Thyroid gland (tissue), 4 donors: Measurements from ENCODE around the gene LARGE1.

Source experiments
- CTCF ChIP-seq, 6 experiments: fragments of 200-600 bp in 3 of 6; fragments of 450-650 bp in 3 of 6; sonication (generic) in 3 of 6; IDR thresholded peaks; one replicate each; pipeline ENCODE4 v1.5.1; 2016 to 2019; ENCODE audit warnings: antibody characterized with exemption in 6 of 6, mild to moderate bottlenecking in 2 of 6, inconsistent platforms in 1 of 6, moderate library complexity in 1 of 6
- POLR2A ChIP-seq, 2 donors: fragments of 450-650 bp; IDR thresholded peaks; one replicate each; pipeline ENCODE4 v1.6.1; 2017; ENCODE audit warnings: antibody characterized with exemption in 2 of 2, mild to moderate bottlenecking in 2 of 2, moderate library complexity in 1 of 2

GRCh38 chr22:33866511-33866910 is 53.8 kb downstream of the LARGE1 start:
- TF ChIP-seq CTCF (IDR thresholded peaks at IDR 0.05) (no peak), POLR2A (IDR thresholded peaks at IDR 0.05) (no peak)
